CD4-positive, alpha-beta T cell treated with Interferon gamma for 1 hour (primary cell): ENCODE data around the gene SPRING1.

Experiments used
- DNase-seq: peaks from one replicate; pipeline ENCODE4 v3.0.0-alpha.2; 2020

The SPRING1 gene

DNA sequence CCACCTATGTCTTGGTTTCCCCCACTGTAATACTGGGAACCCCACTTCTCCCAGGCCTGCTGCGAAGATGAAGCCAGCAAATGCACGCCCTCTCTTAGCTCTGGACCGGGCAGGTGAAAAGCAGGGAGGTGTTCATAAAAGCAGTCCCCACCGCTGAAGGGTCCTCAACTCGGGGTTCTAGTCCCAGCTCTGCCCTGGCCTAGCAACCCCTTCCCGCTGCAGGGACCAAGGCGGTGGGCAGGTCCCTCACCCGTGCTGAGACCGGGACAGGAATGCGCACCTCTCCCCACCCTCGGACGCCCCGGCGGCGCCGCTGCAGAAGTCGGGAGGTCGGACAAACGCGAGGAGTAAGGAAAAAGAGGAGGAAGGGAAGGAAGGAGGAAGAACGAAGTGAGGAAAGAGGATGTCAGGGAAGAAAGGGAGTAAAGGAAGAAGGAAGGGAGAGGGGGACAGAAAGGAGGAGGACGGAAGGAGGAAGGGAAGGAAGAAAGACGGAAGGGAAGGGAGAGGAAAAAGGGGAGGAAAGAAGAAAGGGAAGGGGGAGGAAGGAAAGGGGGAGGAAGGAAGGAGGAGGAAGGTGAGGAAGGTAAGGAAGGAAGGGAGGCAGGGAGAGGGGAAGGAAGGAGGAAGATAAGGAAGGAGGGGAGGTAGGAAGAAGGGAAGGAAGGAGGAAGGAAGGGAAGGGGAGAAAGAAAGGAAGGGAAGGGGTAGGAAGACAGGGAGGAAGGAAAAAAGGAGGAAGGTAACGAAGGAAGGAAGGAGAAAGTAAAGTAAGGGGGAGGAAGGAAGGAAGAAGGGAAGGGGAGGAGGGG, 701 bp downstream of the SPRING1 start:
- DNase-seq: no peak

DNA sequence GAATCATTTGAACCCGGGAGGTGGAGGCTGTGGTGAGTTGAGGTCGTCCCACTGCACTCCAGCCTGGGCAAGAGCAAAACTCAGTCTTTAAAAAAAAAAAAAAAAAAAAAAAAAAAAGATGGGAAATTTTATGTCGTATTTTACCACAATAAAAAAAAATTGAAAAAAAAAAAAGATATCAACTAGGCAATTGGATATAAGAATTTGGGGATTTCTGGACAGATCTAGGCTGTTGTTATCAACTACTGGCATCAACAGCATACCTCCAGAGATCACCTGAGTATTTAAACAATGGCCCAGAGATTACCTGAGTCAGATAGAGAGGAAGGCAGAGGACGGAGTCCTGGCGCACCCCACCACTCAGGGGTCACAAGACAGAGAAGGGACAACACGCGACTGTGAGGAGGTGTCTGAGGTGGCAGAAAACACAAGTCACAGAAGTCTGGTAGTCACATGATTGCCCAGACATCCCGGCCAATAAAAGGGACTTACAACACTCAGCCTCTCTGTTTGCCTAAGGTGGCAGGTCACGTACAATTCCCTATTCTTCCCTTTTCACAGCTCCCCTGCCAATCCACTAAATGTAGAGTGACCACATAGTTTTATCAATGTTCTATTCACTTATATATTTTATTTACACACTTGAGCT, 1.8 kb downstream of the SPRING1 start:
- DNase-seq: no peak

DNA sequence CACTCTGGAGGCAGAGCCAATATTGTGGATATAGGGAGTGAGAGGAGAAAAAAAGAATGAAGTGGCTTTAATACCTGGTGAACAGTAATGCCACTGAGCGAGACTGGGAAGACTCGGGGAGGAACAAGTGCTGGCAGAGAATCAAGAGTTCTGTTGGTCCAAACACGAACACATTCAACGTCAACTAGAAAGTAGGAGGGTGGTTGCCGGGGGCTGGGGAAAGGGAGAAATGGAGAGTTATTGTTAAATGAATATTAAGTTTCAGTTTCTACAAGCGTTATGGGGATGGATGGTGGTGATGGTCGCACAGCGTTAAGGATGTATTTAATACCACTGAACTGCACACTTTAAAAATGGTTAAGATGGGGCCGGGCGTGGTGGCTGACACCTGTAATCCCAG, 2.8 kb downstream of the SPRING1 start:
- no peak for DNase-seq

DNA sequence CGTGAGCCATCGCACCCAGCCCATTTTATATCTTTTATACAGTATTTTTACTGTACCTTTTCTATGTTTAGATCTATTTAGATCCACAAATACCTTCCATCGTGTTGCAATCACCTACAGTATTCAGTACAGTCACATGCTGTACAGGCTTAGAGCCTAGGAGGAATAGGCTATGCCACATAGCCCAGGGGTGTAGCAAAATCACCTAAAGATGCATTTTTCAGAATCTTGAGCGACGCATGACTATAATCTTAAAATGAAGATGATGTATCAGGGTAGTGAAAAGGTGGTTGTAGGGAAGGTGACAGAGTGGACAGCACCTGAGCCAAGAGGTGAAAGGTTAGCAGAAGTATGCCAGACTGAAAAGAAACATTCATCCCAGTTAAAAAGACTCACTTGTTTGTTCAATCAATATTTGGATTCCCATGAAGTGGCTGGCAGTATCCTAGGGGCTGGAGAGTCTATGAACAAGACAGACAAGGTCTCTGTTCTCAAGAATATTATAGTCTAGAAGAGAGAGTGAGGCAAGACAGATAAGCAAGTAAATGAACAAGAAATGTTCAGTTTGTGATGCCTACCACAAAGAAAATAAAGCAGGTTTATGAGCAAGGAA, 3.6 kb downstream of the SPRING1 start:
- DNase-seq: no peak

DNA sequence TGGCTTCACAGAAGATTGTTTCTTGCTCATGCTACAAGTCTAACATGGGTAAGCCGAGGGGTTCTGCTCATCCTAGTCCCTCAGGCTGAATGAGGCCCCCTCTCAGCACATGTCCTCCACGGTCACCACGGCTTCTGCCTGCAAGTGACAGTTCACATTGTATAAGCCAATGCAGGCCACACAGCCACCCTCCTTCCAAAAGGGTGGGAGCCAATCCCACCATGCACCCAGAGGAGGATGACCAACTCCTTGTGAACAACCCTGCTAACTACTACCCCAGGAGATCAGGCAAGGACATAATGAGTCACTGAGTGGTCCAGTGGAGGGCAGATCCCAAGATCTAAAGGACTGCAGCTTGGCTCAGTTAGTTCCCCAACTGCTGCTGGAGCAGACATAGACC, 6.1 kb downstream of the SPRING1 start:
- DNase-seq: no peak

GRCh38 chr12:116727891-116728290, 10.0 kb downstream of the SPRING1 start:
- no peak for DNase-seq

DNA sequence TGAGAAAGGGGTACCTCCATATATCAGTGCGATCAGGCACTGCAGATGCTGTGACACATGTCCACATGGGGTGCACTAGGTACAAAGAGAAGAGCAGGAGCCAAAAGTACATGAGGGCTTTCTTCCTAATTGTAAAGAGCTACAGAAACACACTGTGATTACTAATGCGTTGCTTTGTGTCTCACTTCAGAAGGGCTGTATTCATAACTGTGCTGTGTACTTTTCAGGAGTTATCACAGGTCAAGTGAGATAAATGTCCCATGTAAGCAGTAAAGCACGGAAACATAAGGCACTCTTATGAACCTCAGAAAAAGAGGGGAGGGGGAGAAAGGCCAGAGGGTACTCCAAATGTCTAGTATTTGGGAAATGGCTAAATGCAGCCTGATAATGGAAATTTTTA, 10.6 kb downstream of the SPRING1 start:
- DNase-seq: no peak

- DNase-seq: no peak
These were observed 11.2 kb downstream of the SPRING1 start for GRCh38 chr12:116726694-116727093.

GRCh38 chr12:116722245-116722644, 15.6 kb downstream of the SPRING1 start:
- no peak for DNase-seq

GRCh38 chr12:116719731-116720528, 17.9 kb downstream of the SPRING1 start:
- no peak for DNase-seq

DNA sequence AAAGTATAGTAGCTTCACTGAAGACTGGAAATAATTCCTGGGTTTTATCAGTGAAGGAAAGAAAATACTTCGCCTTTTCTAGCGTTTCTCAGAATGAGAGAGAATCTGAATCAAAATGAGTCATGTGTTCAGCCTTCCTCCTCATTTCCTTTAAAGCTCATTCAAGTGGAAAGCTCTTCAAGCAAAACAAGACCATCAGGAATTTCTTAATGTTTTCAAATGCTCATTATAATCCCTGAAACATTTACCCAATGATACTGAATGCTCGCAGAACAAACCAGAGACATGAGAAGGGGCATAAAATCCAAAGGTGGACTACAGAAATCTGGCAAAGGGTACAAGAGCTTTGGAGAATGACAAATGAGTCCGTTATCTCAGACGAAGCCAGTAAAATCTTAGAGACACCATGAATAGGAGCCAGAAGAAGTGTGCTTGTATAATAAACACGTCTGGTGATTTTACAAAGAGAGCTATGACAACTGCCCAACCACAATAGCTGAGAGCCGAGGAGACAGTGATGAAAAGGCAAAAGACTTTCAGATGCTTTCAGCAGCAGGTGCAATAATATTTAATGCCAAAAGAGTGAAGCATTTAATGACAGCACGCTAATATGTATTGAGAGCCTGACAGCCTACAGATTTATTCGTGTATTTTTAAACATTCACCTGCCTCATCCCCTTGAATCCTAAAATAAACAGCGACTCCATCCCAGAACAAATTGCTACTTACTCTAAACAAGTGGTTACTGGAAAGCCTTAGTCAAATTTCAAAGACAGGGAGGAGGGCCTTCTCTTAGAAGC, 19.0 kb downstream of the SPRING1 start:
- no peak for DNase-seq

GRCh38 chr12:116717466-116718437, 20.1 kb downstream of the SPRING1 start:
- no peak for DNase-seq

DNA sequence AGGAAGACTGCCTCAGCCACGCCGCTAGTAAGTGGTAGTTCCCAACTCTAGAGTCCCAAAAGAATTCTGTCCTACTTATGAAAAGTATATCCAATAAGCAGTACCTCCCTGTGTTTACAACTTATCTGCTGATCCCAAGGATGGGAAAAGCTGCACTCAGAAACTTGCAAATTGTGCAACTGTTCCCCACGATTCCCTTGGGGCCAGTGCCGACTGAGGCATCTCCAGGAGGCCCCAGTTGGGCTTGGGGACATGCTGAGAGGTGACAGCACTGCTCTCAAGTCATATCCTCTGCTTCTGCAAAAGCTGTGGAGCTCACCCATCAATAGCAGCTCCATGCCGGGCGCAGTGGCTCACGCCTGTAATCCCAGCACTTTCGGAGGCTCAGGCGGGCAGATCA, 23.7 kb downstream of the SPRING1 start:
- no peak for DNase-seq

DNA sequence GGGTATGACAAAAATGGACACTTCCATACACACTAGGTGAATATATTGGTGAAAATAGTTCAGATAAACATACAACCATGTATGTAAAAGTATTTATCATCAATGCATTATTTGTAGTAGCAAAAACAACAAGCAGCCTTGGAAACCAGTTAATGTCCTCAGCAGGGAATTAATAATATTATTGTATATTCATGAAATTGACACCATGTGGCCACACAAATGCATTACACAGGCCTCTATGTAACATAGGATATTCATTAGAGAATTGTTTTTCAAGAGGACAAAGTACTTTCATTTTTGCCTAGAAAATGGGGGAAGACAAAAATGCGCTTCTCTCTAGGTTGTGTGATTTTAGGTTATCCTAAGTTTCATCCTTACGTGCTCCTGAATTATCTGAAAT, 24.3 kb downstream of the SPRING1 start:
- no peak for DNase-seq

DNA sequence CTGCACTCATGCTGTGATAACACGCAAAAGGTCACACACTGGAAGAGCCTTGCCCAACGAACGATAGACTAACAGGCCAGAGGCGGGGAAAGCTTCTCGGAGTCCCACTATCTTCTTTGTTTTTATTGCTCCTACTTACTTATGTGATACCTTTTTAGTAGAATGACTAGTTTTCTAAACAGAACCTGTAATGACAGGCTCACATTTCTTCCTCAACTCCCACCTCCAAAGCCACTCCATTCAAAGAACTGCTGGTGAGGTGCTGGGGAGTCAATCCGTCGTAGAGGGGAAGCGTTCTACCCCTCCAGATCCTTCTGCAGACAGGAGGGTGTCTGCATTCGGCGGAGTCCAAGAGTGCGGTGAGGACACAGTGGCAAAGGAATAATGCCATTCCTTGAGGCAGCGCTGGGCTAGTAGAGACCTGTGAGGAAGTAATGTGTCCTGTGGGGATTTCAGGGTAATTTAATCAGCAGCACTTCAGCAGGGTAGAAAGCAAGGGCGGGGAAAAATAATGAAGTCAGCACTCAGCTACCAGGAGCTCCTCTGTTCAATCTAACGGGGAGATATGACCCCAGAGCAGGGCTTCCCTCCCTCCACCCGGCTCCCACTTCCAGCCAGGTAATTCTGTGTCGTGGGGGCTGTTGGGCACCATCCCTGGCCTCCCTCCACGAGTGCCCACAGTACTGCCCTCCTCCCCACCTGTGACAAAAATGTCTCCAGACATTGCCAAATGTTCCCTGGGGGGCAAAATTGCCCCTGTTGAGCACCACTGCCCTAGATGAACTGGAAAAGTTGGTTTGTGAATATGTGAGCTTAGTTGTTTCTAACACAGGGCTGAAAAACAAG, 25.2 kb downstream of the SPRING1 start:
- DNase-seq: no peak

GRCh38 chr12:116710370-116711150, 27.3 kb downstream of the SPRING1 start:
- DNase-seq: no peak

GRCh38 chr12:116709768-116710167, 28.1 kb downstream of the SPRING1 start:
- DNase-seq: no peak

DNA sequence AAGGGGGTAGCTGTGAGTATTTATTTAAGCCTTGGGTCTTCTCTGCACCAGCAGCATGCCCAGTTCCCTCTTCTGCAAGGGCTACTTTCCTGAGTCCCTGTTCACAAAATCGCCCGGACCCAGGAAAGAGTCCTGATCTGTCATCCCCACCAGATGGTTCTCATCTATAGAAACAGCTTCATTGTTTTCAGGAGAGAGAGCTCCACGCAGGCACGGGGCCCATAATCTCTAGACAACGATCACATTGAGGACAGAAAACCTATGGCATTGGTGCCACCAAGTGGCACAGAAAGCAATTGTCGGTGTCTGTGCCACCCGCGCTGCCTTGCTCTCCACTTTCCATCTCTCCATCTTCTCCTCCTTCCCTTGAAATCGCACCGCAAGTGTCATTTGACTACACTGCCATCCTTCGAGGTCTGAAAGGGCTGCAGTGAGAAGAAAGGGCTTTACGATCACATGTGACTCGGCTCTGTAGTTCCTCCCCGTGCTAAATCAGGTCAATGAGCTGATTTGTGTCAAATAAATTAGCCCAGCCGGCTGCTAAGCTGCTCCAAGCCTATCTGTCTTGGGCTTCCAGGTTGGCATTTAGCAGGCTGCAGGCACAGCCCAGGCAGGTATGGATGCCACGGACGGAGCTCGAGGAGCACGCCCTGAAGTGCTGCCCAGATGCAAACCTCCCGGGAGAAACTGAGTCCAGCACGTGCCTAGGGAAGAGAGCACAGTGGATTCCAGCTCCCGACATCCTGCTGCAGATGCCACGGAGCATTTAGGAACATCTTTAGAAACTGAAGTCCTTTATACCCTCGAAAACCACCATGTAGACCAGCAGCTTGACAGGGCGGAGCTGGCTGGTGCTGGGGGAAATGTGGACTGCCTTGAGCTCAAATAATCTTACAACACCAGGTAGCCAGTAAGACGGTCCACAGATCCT, 28.8 kb downstream of the SPRING1 start:
- DNase-seq: peak; percentile 35
